ENCODE results near the gene CPXM2.
A peak's percentile ranks its signal among the peaks of the same experiment; 100 is the strongest.

Gene CPXM2

GRCh38 chr10:123891144-123892071 lies at the start of gene CPXM2:
CPXM2 (minus strand) TSS chr10:123891807; CDS start chr10:123891659, 148 bp downstream.
- no peak for DNase-seq

GRCh38 chr10:123939591-123939990 lies 48.0 kb upstream of the CPXM2 start:
- no peak for DNase-seq

GRCh38 chr10:123938890-123939289 lies 47.3 kb upstream of the CPXM2 start:
- no peak for DNase-seq

- no peak for DNase-seq
These were observed 44.8 kb upstream of the CPXM2 start for GRCh38 chr10:123936426-123936825.

GRCh38 chr10:123935680-123936079 lies 44.1 kb upstream of the CPXM2 start:
- DNase-seq, result no peak

GRCh38 chr10:123934846-123935245 lies 43.2 kb upstream of the CPXM2 start:
- DNase-seq, result no peak

GRCh38 chr10:123930340-123931001 lies 38.9 kb upstream of the CPXM2 start:
- no peak for DNase-seq

GRCh38 chr10:123929791-123930190 lies 38.2 kb upstream of the CPXM2 start:
- DNase-seq, result no peak

GRCh38 chr10:123928427-123928826 lies 36.8 kb upstream of the CPXM2 start:
- DNase-seq, result no peak

- no peak for DNase-seq
These were observed 35.0 kb upstream of the CPXM2 start for GRCh38 chr10:123926401-123927264.

- DNase-seq, result no peak
These were observed 30.5 kb upstream of the CPXM2 start for GRCh38 chr10:123922126-123922525.

- DNase-seq, result no peak
These were observed 25.2 kb upstream of the CPXM2 start for GRCh38 chr10:123916775-123917174.

- no peak for DNase-seq
These were observed 22.2 kb upstream of the CPXM2 start for GRCh38 chr10:123913688-123914268.

- peak; percentile 70 for DNase-seq
These were observed 21.3 kb upstream of the CPXM2 start for GRCh38 chr10:123912871-123913270.

- no peak for DNase-seq
These were observed 20.9 kb upstream of the CPXM2 start for GRCh38 chr10:123912466-123912865.

GRCh38 chr10:123911866-123912265 lies 20.3 kb upstream of the CPXM2 start:
- peak; percentile 65 for DNase-seq

- DNase-seq, result no peak
These were observed 18.3 kb upstream of the CPXM2 start for GRCh38 chr10:123909866-123910265.

- no peak for DNase-seq
These were observed 17.8 kb upstream of the CPXM2 start for GRCh38 chr10:123909426-123909825.

GRCh38 chr10:123908379-123908778 lies 16.8 kb upstream of the CPXM2 start:
- DNase-seq, result no peak

GRCh38 chr10:123906884-123907652 lies 15.5 kb upstream of the CPXM2 start:
- DNase-seq, result peak; percentile 28

- no peak for DNase-seq
These were observed 14.7 kb upstream of the CPXM2 start for GRCh38 chr10:123906296-123906695.

GRCh38 chr10:123904834-123905409 lies 13.3 kb upstream of the CPXM2 start:
- DNase-seq, result peak; percentile 27

Data from NCI-H510A treated with DMSO at 0.1 percent for 48 hours (cell line).